Psoas muscle (tissue), 8 donors: ENCODE data around the gene MYLK2. TPM values are rescaled to one million over a fixed set of nuclear protein-coding genes. Genes with fewer than 3 reads are reported as not detected.

Experiments used
- ATAC-seq, 4 donors: fragments of 200-7000 bp; cut with Tn5 transposase; one replicate each; pipeline ENCODE4 v1.9.1; 2020; ENCODE audit warnings: moderate library complexity in 3 of 4, mild to moderate bottlenecking in 2 of 4
- DNase-seq, 2 donors: peaks; one replicate each; pipeline ENCODE4 v3.0.0-alpha.2; 2020
- H3K27ac ChIP-seq: fragments of 200-600 bp; one replicate; pipeline ENCODE4 v1.8.0; 2022
- H3K27me3 ChIP-seq, 3 donors: fragments of 200-600 bp in 1 of 3; one replicate each; pipeline versions ENCODE4 v1.6.1 to v1.8.0; 2013 to 2022; ENCODE audit warnings: low read length in 2 of 3, mild to moderate bottlenecking in 2 of 3, moderate library complexity in 1 of 3; ENCODE audit not compliant: insufficient read depth in 3 of 3
- H3K36me3 ChIP-seq, 2 donors: fragments of 200-600 bp in 1 of 2; one replicate each; pipeline versions ENCODE4 v1.6.1 to v1.8.0; 2013 to 2022; ENCODE audit warnings: low read depth in 1 of 2, mild to moderate bottlenecking in 1 of 2, moderate library complexity in 1 of 2; ENCODE audit not compliant: insufficient read depth in 1 of 2
- H3K4me1 ChIP-seq: fragments of 200-600 bp; one replicate; pipeline ENCODE4 v1.8.0; 2022
- H3K4me3 ChIP-seq: fragments of 200-600 bp; one replicate; pipeline ENCODE4 v1.8.0; 2022; ENCODE audit warnings: mild to moderate bottlenecking
- H3K9me3 ChIP-seq: fragments of 200-600 bp; one replicate; pipeline ENCODE4 v1.8.0; 2022
- WGBS, 3 donors: extraction: QIAGEN DNeasy Blood & Tissue Kit; methylation state at CpG; one replicate each; pipeline versions ENCODE4 v1.1.6 to v1.1.7; 2013; 5-methylcytosine and 5-hydroxymethylcytosine counted together
- intact Hi-C, 2 donors: fragments of 100-400 bp; cut with DNase I; formaldehyde crosslinking; loops; one replicate each; pipeline versions ENCODE4 v1.11.0 to v1.14.2; 2022
- polyA plus RNA-seq, 3 donors: library from polyadenylated mRNA; stranded (reverse); fragments of 200-250 nt; gene quantifications; one replicate each; pipeline ENCODE4 v1.2.3, GENCODE V29; 2013
- total RNA-seq, 4 donors: library from RNA; stranded (reverse); fragmentation: NEBNext Ultra II Directional in 2 of 4; extraction: Animal tissue kit (Norgen Biotek cat#: 25700) in 2 of 4; gene quantifications; one replicate each; pipeline versions ENCODE4 v1.2.1 to v1.2.4, GENCODE V29; 2021 to 2023
- TF ChIP-seq, protein P1 (sequence below): fragments of 200-600 bp; IDR thresholded peaks from one replicate; pipeline ENCODE4 v1.8.0; 2022; ENCODE audit warnings: antibody characterized with exemption
- donor health status: healthy with polysubstance abuse.
- donor health status: DM: no; HTN: no; CAD: no; lungs with moderate emphysema.
- donor health status: Bipolar disorder and iron deficiency.
- donor health status: healthy.
- donor health status: DM: yes; HTN: yes; CAD: no.
- donor health status: DM: no; HTN: no; CAD: no.
- donor health status: DM: no; HTN: no; CAD: no.
- donor health status: DM: yes; HTN: yes; CAD: no.

Gene MYLK2
- total and polyA plus RNA-seq, 7 donors: 30.6 to 273 (median 94.5) TPM

DNA sequence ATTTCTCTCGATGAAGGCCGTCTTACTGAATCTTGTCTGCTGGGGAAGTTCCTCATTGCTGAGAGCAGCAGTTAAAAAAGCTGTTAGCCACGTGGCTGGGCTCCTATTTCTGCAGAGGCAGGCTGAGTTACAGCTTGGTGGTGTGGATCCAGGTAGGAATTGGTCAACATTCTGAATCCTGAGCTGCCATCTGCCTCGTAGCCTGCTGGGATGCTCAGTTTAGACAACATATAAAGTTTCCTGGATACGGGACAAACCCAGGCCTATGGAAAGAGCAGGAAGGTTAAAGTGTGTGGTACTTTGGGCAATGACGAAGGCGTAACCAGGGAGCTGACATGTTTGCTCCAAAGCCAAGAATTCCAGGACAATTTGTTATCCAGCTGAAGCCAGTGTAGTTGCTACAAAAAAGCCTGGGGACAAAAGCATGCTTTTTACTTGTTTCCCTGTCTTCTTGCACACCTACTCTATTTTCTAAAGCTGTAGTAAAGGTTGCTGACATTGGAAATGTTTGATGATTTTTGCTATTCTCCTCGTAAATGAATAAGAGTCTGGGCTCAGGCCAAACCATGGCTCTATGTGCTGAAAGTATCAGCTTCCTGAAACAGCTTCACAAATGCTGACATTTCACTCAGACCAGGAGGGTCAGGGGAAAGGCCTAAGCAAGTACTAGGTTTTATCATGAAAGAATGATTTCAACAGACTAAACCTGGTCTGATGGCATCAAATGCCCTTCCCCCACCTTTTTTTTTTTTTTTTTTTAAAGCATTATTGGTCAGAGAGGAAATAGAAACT, 12.4 kb upstream of the MYLK2 start:
- Histone ChIP-seq H3K27me3 (no peaks in the 10 kb centered on the region), H3K36me3 (no peaks in the 10 kb centered on the region), H3K4me3 (no peak overlapping the region), H3K9me3 (no peaks in the 10 kb centered on the region), H3K4me1 (peaks cover 68% of the 10 kb centered on the region), H3K27ac (peak overlapping the region; percentile 90)
- ATAC-seq (peak; percentile 85 to 90 (median 88)), DNase-seq (peak in 1 of 2 donors; percentile 68)
- WGBS, 3 donors: 22 to 34% (median 31%) methylated on average over 8 of the region's 8 CpGs
- intact Hi-C loops: loop anchor here in 1 of 2 donors (5.0 kb wide), 1 partner anchor 54 kb away; no protein-coding TSS in a partner anchor
- TF ChIP-seq, protein P1, sequence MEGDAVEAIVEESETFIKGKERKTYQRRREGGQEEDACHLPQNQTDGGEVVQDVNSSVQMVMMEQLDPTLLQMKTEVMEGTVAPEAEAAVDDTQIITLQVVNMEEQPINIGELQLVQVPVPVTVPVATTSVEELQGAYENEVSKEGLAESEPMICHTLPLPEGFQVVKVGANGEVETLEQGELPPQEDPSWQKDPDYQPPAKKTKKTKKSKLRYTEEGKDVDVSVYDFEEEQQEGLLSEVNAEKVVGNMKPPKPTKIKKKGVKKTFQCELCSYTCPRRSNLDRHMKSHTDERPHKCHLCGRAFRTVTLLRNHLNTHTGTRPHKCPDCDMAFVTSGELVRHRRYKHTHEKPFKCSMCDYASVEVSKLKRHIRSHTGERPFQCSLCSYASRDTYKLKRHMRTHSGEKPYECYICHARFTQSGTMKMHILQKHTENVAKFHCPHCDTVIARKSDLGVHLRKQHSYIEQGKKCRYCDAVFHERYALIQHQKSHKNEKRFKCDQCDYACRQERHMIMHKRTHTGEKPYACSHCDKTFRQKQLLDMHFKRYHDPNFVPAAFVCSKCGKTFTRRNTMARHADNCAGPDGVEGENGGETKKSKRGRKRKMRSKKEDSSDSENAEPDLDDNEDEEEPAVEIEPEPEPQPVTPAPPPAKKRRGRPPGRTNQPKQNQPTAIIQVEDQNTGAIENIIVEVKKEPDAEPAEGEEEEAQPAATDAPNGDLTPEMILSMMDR: no peak

- DNase-seq: no peak
- peaks cover 85% of the 10 kb centered on the region for H3K4me1 ChIP-seq
- TF ChIP-seq, protein P1: no peak
These were observed 10.7 kb upstream of the MYLK2 start for GRCh38 chr20:31808481-31808880.

DNA sequence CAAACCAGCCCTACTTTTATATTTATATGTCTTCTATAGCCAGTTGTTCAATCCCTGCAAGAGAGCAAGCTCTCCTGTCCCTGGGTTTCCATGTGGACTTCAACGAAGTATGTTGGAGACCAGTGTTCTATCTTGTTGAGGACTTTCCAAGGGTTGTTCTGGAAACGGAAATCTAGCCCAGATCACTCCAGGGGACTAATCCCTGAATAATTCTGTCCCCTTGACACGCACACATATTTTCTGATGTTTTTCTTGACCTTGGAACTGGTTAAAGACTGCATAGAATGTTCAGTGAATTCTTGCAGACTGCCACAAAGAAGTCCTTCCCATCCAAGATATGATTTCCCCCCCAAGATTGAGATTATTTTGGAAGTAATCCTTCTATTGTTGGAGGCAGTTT, 9.5 kb upstream of the MYLK2 start:
- intact Hi-C loops: loop anchor here in 1 of 2 donors (5.0 kb wide), 1 partner anchor 57 kb away; no protein-coding TSS in a partner anchor

More at GRCh38 chr20:31808481-31808880, 10.7 kb upstream of the MYLK2 start:
- no peaks in the 10 kb centered on the region for H3K27me3 ChIP-seq
- intact Hi-C loops: loop anchor here in 1 of 2 donors (5.0 kb wide), 1 partner anchor 56 kb away; no protein-coding TSS in a partner anchor
- no peaks in the 10 kb centered on the region for H3K9me3 ChIP-seq
- H3K27ac ChIP-seq: peak overlapping the region; percentile 90
- H3K36me3 ChIP-seq: no peaks in the 10 kb centered on the region
- no peak for ATAC-seq
- H3K4me3 ChIP-seq: no peak overlapping the region
- WGBS, 3 donors: 46 to 76% (median 54%) methylated on average over 3 of the region's 3 CpGs

DNA sequence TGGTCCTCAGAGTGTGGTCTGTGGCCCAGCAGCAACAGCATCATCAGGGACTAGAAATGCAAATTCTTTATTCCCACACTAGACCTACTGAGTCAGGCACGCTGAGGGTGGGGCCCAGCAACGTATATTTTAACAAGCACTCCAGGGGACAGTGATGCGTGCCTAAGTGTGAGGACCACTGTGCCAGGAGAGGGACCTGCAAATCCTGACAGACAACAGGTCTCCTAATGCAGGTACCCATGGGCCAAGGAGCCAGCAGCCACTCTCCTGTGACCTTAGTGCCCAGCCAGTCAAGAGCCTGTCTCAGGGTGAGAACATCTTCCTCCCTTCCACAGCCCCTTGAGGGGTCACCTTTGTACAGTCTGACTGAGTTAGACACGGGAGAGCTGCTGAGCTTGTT, 8.0 kb upstream of the MYLK2 start:
- peak overlapping the region; percentile 90 for H3K27ac ChIP-seq
- intact Hi-C loops: no loop called here
- no peaks in the 10 kb centered on the region for H3K27me3 ChIP-seq
- ATAC-seq: no peak
- 65 to 74% (median 66%) methylated on average over 4 of the region's 4 CpGs for WGBS, 3 donors
- H3K36me3 ChIP-seq: no peaks in the 10 kb centered on the region
- H3K4me3 ChIP-seq: peak overlapping the region; percentile 36
- TF ChIP-seq, protein P1: no peak
- peaks cover 89% of the 10 kb centered on the region for H3K4me1 ChIP-seq
- DNase-seq: no peak
- no peaks in the 10 kb centered on the region for H3K9me3 ChIP-seq

More for the DNA sequence above, 9.5 kb upstream of the MYLK2 start:
- DNase-seq (no peak), ATAC-seq (no peak)
- Histone ChIP-seq H3K9me3 (no peaks in the 10 kb centered on the region), H3K27me3 (no peaks in the 10 kb centered on the region), H3K36me3 (no peaks in the 10 kb centered on the region), H3K4me3 (no peak overlapping the region), H3K4me1 (peaks cover 90% of the 10 kb centered on the region), H3K27ac (peak overlapping the region; percentile 90)
- WGBS, 3 donors: 19 to 37% (median 31%) methylated on average over 3 of the region's 3 CpGs
- TF ChIP-seq, protein P1: no peak
